GM19324 (cell line): ENCODE results near the gene AUP1.

ENCODE experiments used
- ATAC-seq: cut with Tn5 transposase; IDR thresholded peaks from one replicate; pipeline ENCODE4 v1.9.1; 2021; ENCODE audit warnings: mild to moderate bottlenecking, moderate library complexity; ENCODE audit not compliant: unreplicated experiment, low FRiP score

The AUP1 gene

GRCh38 chr2:74515271-74515980 lies 14.1 kb downstream of the AUP1 start:
- ATAC-seq = no peak

- ATAC-seq = no peak
Observed at GRCh38 chr2:74514368-74515270, 14.9 kb downstream of the AUP1 start, which contains the start of gene TLX2. TLX2 (plus strand) TSS chr2:74514450; CDS start chr2:74514807, 357 bp downstream.

GRCh38 chr2:74513605-74514367 lies 15.7 kb downstream of the AUP1 start:
- ATAC-seq = no peak

- ATAC-seq = no peak
Observed at GRCh38 chr2:74512744-74513604, 16.5 kb downstream of the AUP1 start.

GRCh38 chr2:74511104-74511989 lies 18.2 kb downstream of the AUP1 start:
- no peak for ATAC-seq

- no peak for ATAC-seq
Observed at GRCh38 chr2:74510272-74510671, 19.2 kb downstream of the AUP1 start.

DNA sequence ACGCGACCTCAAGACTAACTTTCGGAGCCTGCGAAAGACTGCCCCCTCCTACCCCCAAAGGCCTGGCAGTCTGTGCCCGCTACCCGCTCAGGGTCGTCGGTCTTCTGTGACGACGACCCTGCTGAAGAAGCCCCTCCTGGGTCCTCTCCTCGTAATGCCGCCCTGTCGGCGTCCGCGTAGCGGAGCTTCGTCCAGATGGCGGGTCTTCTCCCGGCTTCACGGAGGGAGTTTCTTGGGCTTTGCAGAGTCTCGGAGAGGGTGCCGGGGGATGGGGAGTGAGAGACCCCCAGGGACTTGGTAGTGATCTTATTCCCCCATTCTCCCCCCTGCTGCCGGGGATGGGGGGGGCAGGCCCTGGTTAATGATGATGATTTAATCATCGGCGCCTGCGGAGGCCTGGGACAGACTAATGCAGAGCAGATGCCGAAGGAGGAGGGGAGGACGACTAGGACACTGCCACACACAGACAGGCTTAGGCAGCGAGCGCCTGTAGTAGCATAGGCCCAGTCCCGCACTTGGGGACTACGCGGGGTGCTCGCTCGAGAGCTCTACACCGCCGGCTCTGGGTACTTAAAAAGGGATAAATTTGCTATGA lies 21.5 kb downstream of the AUP1 start:
- peak; percentile 7 for ATAC-seq

GRCh38 chr2:74507145-74507925 lies 22.2 kb downstream of the AUP1 start, which contains the start of gene PCGF1:
PCGF1 (minus strand) TSS chr2:74507695; CDS start chr2:74507668, 27 bp downstream.
- peak; percentile 93 for ATAC-seq

- ATAC-seq = no peak
Observed at GRCh38 chr2:74505448-74506246, 23.9 kb downstream of the AUP1 start.

DNA sequence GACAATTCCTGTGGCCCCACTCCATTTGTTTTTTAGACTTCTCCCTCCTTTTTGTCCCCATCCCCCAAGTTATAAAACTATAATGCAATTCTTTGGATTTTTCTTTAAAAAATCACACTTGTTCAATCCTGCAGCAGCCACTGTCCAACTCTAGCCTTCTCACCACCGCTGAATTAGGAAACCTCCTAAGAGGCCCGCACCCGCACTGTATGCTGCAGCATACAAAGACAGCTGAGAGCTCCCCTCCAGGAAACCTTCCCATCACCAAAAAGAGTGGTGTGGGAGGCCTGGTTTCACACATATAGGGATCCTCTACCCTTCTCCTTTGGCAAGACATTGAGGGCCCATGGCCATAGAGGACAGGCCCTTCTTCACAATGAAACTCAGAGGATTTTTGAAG lies 24.9 kb downstream of the AUP1 start:
- ATAC-seq = no peak

DNA sequence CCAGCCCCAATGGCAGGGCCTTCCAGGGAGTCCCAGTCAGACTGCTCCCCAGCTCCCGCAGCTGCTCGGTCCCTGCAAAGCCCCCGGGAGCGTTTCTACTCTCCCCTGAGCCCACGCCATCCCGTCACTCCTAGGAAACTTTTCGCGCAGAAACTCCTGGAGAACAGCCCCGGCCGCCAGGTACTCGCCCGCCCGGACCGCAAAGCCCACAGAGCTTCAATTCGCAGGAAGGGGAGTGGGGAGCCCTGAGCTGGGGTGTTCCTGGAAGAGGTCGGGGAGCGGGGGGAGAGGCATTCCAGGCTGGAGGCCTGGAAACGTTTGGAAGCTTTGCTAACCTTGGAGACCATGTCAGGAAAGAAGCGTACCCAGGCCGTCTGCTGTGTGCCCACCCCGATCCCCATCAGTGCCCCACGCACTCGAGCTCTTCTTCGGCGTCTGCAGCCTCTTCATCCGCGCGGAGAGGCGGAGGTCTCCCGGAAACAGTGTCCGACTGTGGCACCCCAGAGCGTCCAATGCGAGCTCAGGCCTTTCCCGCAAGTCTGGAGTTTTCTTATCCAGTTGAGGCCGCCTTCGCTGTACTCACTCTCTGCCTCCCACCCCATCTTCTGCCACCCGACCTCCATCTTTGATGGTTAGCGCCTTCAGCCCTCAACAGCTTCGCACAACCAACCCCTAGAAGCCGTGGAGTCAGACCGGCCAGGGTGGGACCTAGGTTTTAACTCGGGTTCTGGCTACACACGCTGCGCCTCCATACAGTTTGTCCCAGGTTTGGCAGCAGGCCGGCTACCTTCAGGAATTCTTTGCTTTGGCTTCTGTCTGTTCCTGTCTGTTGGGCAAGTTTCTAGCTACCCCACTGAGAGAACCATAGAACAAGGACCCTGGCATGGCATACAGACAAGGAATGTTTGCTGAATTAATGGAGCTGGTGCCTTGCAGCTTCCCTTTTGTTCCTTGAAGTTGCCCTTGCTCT lies 25.7 kb downstream of the AUP1 start:
- ATAC-seq = no peak

DNA sequence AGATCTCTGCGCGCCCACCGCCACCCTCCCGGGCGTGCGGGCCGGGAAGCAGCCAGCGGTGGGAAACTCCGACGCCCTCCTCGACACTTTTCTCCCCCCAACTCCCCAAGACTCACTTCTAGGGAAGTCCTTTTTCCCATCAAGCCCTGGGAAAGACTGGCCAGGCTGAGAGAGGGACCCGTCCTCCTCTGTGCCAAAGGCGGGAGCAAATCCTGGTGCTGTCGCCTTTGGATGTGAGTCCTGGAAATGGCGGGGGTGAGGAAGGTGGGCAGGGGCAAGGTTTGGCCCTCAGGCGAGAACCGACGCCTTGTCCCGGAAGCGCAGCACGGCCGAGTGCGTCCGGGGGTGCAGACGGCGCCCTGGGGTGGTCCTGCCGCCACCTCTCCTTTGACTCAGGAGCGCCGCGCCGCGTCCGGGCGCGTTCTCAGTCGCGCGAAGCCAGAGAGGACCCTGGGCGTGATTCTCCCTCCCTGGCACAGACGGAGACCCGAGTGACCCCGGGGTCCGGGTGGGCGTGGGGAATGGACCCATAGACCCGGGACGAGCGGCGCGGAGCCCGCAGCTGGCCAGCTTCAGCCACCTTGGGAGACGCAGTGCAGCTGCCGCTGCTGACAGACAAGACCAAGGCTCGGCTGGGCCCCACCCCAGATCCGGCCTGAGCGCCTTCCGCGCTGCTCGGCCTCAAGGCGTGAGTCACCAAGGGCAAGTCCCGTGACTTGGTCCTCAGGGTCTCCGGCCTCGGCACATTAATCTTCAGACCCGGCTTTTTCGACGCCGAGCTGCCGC lies 26.6 kb downstream of the AUP1 start:
- ATAC-seq = no peak

- ATAC-seq = no peak
Observed at GRCh38 chr2:74502147-74502719, 27.3 kb downstream of the AUP1 start.

DNA sequence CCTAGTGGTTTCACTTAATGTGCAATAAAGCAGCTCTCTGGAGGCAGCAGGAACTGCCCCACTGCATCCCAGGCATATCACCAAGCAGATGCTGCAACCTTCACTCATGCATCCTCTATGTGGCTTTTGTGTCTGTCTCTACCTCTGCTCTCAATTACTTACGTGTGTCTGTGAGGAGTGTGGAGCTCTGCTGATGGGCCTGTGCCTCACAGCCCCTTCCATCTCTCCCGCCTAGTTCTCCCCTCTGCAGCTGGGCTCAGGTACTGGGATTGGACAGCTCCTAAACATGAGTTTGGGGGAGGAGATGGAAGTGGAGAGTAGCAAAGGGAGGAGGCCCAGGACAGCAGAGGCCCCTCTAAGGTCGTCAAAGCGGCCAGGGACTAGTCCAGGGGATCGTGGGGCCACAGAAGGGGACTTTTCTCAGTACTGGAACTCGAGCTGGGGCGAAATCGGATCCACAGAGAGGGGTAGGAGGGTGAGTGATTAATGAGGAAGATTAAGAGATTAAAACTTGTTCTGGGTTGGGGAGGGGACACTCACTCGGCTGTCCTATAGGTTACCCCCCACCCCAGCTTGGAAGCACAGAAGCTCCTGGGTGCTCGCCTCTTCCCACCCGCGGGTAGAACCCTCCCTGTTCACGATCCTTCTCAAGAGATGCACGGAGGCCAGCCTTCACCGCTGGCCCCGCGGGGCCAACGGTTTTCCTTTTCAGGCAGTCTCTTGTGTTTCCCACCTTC lies 28.0 kb downstream of the AUP1 start:
- no peak for ATAC-seq
